GM21367 (cell line): Measurements from ENCODE around the gene PGGHG.
A peak's percentile ranks its signal among the peaks of the same experiment; 100 is the strongest.
"Not testable (repeated sequence)": the region's sequence is repeated elsewhere in the genome, so short reads cannot be mapped to it uniquely, and the experiment has no call there.

Source experiments
- ATAC-seq: cut with Tn5 transposase; IDR thresholded peaks from one replicate; pipeline ENCODE4 v1.9.1; 2021; ENCODE audit not compliant: unreplicated experiment

Gene PGGHG

GRCh38 chr11:311013-311748, 22.3 kb downstream of the PGGHG start:
- not testable (repeated sequence) for ATAC-seq

- no peak for ATAC-seq
Measured at GRCh38 chr11:312092-312816, 23.3 kb downstream of the PGGHG start.

GRCh38 chr11:313304-313786, 24.4 kb downstream of the PGGHG start:
- no peak for ATAC-seq

GRCh38 chr11:313787-314553, 25.0 kb downstream of the PGGHG start, which contains the start of gene IFITM1:
Gene IFITM1 (plus strand): TSS chr11:314040. CDS start chr11:314171, 131 bp downstream.
- ATAC-seq: no peak

- ATAC-seq: not testable (repeated sequence)
Measured at GRCh38 chr11:314554-314875, 25.6 kb downstream of the PGGHG start.

GRCh38 chr11:315051-315481, 26.1 kb downstream of the PGGHG start:
- no peak for ATAC-seq

- ATAC-seq: no peak
Measured at GRCh38 chr11:315516-315994, 26.6 kb downstream of the PGGHG start.

- no peak for ATAC-seq
Measured at GRCh38 chr11:316031-316701, 27.2 kb downstream of the PGGHG start.

GRCh38 chr11:316891-317301, 28.0 kb downstream of the PGGHG start:
- ATAC-seq: no peak

- not testable (repeated sequence) for ATAC-seq
Measured at GRCh38 chr11:317668-318404, 28.9 kb downstream of the PGGHG start.

- ATAC-seq: peak; percentile 44
Measured at GRCh38 chr11:318405-319120, 29.6 kb downstream of the PGGHG start.

- peak; percentile 12 for ATAC-seq
Measured at GRCh38 chr11:319121-319887, 30.4 kb downstream of the PGGHG start.

GRCh38 chr11:319888-320273, 31.0 kb downstream of the PGGHG start:
- not testable (repeated sequence) for ATAC-seq

- ATAC-seq: no peak
Measured at GRCh38 chr11:324156-324555, 35.2 kb downstream of the PGGHG start.

GRCh38 chr11:324593-325517, 35.9 kb downstream of the PGGHG start:
- ATAC-seq: not testable (repeated sequence)

- no peak for ATAC-seq
Measured at GRCh38 chr11:325796-326591, 37.1 kb downstream of the PGGHG start.

- no peak for ATAC-seq
Measured at GRCh38 chr11:326592-326841, 37.6 kb downstream of the PGGHG start.
